Measurements from ENCODE around the gene EIF4B.

EIF4B gene

GRCh38 chr12:53061404-53062010 lies 55.3 kb downstream of the EIF4B start:
- no peaks in the 10 kb centered on the region for H3K27me3 ChIP-seq (ENCODE audit: insufficient read depth, low read depth, severe bottlenecking)
- peak; percentile 68 for TF ChIP-seq CTCF (IDR thresholded peaks at IDR 0.05; ENCODE audit: low read depth, low read length)
- peaks cover 2% of the 10 kb centered on the region; the same call in 1 of the 2 replicates for H3K36me3 ChIP-seq
- DNase-seq = peak; percentile 61
- no peaks in the 10 kb centered on the region for H3K9me3 ChIP-seq (ENCODE audit: severe bottlenecking)
- H3K4me3 ChIP-seq (ENCODE audit: low read depth, low read length) = no peak overlapping the region
- H3K27ac ChIP-seq = no peak overlapping the region

- TF ChIP-seq CTCF (IDR thresholded peaks at IDR 0.05; ENCODE audit: low read depth, low read length) = no peak
- Histone ChIP-seq H3K9me3 (ENCODE audit: severe bottlenecking) (no peaks in the 10 kb centered on the region), H3K27ac (0 out of 2 replicates have a peak overlapping the region, but pooled peaks have one; percentile 4), H3K27me3 (ENCODE audit: insufficient read depth, low read depth, severe bottlenecking) (no peaks in the 10 kb centered on the region), H3K36me3 (peaks cover 2% of the 10 kb centered on the region; the same call in 1 of the 2 replicates), H3K4me3 (ENCODE audit: low read depth, low read length) (no peak overlapping the region)
- no peak for DNase-seq
These were observed 56.0 kb downstream of the EIF4B start for GRCh38 chr12:53062011-53062961.

GRCh38 chr12:53062977-53063707 lies 56.9 kb downstream of the EIF4B start:
- Histone ChIP-seq H3K27me3 (ENCODE audit: insufficient read depth, low read depth, severe bottlenecking) (no peaks in the 10 kb centered on the region), H3K4me3 (ENCODE audit: low read depth, low read length) (no peak overlapping the region), H3K36me3 (peaks cover 2% of the 10 kb centered on the region; the same call in 1 of the 2 replicates), H3K9me3 (ENCODE audit: severe bottlenecking) (no peaks in the 10 kb centered on the region), H3K27ac (0 out of 2 replicates have a peak overlapping the region, but pooled peaks have one; percentile 4)
- DNase-seq = peak; percentile 61
- no peak for TF ChIP-seq CTCF (IDR thresholded peaks at IDR 0.05; ENCODE audit: low read depth, low read length)

GRCh38 chr12:53063708-53064612 lies 57.7 kb downstream of the EIF4B start:
- H3K36me3 ChIP-seq = peaks cover 2% of the 10 kb centered on the region; the same call in 1 of the 2 replicates
- no peaks in the 10 kb centered on the region for H3K9me3 ChIP-seq (ENCODE audit: severe bottlenecking)
- no peak overlapping the region for H3K27ac ChIP-seq
- no peaks in the 10 kb centered on the region for H3K27me3 ChIP-seq (ENCODE audit: insufficient read depth, low read depth, severe bottlenecking)
- peak; percentile 67 for DNase-seq
- TF ChIP-seq CTCF (IDR thresholded peaks at IDR 0.05; ENCODE audit: low read depth, low read length) = peak; percentile 56
- no peak overlapping the region for H3K4me3 ChIP-seq (ENCODE audit: low read depth, low read length)
